Adipose tissue (tissue), 3 donors: ENCODE data around the gene MAOA. TPM values are rescaled to one million over a fixed set of nuclear protein-coding genes. Genes with fewer than 3 reads are reported as not detected.
"Not testable (repeated sequence)": the region's sequence is repeated elsewhere in the genome, so short reads cannot be mapped to it uniquely, and the experiment has no call there.

Experiments used
- H3K27ac ChIP-seq: one replicate; pipeline ENCODE4 v1.5.1; 2013; ENCODE audit warnings: low read depth, low read length
- WGBS, 3 donors: extraction: QIAGEN DNeasy Blood & Tissue Kit; methylation state at CpG; one replicate each; pipeline ENCODE4 v1.1.7; 2013; 5-methylcytosine and 5-hydroxymethylcytosine counted together
- polyA plus RNA-seq, 3 donors: library from polyadenylated mRNA; stranded (reverse); fragments of 200-250 nt; gene quantifications; one replicate each; pipeline ENCODE4 v1.2.3, GENCODE V29; 2013
- donor health status: healthy with polysubstance abuse.
- donor health status: Bipolar disorder and iron deficiency.
- donor health status: healthy.

Gene MAOA
- polyA plus RNA-seq = 100 to 1,000 TPM in 2 of 3 donors, 10 to 100 TPM in 1; 72.1 to 210 (median 121) TPM

DNA sequence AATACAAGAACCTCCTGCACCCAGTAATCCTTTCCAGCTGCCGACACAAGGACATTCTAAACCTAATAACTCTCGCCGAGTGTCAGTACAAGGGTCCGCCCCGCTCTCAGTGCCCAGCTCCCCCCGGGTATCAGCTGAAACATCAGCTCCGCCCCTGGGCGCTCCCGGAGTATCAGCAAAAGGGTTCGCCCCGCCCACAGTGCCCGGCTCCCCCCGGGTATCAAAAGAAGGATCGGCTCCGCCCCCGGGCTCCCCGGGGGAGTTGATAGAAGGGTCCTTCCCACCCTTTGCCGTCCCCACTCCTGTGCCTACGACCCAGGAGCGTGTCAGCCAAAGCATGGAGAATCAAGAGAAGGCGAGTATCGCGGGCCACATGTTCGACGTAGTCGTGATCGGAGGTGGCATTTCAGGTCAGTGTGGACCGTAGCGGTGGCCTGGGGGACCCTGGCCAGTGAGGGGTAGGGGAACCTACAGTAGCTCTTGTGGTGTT, at the start of gene MAOA:
MAOA (plus strand) TSS at position 295 of the 490 bp plus-strand sequence; CDS start at position 338, 43 bp downstream.
- 1 to 39% (median 2%) methylated on average over 23 to 29 of the region's 29 CpGs for WGBS, 3 donors
- peak within 1 kb of the TSS; percentile 66 for H3K27ac ChIP-seq

DNA sequence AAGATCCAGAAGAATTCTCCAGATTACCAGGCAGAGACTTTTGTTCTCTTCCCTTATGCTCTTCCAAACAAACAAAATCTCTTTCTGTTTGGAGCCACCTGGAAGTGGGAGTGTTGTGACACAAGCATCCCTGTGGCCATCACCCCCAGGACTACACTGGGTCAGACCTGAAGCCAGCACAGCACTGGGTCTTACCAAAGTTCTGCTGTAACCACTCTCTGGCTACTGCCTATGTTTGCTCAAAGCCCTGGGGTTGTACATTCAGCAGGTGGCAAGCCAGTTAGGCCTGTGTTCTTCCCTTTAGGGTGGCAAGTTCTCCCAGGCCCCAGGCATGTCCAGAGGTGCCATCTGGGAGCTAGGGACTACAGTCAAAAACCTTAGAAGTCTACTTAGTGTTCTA, 43.7 kb upstream of the MAOA start:
- H3K27ac ChIP-seq = no peak overlapping the region

DNA sequence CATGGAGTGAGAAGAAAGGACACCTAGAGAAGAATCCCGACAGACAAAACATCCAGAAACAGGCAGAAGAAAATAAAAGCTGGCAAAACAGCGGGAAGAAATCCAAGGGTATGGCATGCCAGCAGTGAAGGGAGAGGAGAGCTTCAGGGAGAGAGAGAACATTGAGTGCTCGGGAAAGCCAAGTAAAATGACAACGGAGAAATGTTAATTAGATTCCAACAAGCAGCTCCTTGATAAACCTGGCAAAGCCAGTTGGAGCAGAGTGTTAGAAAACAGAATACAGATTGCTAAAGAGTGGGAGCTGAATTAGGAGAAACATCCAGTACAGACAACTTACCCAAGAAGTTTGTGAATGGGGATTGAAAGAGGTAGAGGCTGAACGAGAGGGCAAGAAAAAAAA, 40.4 kb upstream of the MAOA start:
- WGBS, 3 donors = 67 to 72% (median 68%) methylated on average over 5 of the region's 5 CpGs
- no peak overlapping the region for H3K27ac ChIP-seq

DNA sequence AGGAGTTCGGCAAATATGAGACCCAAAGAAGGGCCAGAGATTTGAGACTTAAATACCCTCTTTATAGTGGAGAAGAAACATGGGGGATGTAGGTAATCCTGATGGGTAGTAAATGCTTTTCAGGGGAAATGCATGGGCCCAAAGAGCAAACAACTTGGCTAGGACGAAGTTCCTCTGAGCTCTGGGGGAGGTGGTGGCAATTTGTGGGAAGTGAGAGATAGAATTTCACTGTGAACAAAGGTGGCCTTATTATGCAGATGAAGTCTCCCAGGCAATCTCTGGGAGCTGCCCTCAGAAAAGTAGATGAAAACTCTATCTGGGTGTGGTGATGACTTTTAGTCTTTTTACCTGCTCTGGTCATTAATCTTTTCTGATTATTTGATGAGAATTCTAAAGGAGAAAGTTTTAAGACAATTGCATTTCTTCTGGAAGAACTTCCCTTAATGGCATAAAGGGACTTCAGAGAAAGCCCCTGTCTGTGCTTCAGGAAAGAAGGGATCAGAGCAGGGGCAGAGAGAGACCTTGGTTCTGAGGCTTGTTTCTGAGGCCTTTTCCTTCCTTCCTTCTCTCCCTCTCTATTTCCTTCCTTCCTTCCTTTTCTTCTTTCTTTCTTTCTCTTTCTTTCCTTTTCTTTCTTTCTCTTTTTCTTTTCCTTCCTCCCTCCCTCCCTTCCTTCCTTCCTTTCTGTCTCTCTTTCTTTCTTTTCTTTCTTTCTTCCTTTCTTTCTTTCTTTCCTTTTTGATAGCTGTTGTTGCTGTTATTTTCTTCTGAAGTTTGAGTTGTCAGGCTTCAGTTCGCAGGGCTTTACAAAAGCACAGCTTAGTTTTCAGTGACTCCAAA, 37.5 kb upstream of the MAOA start:
- no peak overlapping the region for H3K27ac ChIP-seq
- 65 to 85% (median 80%) methylated on average over 3 of the region's 3 CpGs for WGBS, 3 donors

DNA sequence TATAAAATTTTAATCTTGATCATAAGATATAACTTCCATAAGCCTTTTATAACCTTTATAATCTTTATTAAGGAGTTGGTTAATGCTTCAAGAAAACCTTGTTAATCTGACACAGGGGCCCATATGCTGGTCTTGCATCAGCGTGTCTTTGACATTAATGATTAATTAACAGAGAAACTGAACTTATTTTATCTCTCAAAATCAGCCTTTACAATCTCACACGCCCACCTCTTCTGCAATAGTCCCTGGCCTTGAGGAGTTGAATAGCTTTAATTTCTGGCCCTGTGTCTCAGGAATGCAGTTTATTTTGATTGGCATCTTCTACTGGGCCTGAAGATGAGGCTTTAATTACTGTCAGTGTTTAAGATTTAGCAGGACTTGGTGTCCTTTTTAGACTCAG, 36.2 kb upstream of the MAOA start:
- WGBS, 3 donors = 37 to 73% (median 71%) methylated on average over 2 of the region's 2 CpGs
- H3K27ac ChIP-seq = not testable (repeated sequence)

DNA sequence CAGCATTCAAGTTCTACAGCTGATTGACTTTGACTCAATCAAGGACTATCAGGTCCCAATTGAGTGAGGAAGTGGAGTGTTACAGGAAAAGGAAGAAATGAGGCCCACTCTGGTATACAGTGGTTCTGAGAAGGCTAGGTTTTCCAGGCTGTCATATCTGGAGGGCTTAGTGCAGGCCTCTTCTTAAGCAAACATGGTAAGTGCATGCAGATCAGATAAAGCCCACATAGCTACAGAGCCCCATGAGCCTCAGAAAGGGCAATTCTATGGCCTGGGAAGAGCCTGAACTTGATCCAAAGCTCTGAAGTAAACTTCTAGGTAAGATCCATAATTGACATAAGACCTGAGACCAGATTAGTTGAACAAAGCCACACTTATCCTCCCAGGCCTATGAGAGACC, 29.0 kb upstream of the MAOA start:
- no peak overlapping the region for H3K27ac ChIP-seq

DNA sequence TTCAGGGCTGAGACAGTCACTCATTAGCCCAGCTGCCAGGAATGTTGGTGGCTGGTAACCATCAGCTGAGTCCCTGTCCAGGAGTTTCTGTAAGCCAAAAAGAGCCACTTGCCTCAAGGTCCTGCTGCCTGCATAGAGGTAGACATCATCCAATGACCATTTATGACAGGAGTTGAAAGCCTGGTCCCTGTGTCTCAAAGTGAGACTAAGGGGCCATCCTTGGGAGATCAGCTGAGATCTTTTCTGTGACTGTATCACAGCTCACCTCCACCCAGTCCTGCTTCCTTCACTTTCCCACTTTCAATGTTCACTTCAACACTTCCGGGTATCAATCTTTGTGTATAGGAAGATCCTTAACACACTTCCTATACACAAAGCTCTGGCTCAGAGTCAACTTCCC, 28.4 kb upstream of the MAOA start:
- H3K27ac ChIP-seq = no peak overlapping the region
- 54 to 87% (median 80%) methylated on average over 1 of the region's 1 CpG for whole genome bisulfite sequencing, 3 donors

DNA sequence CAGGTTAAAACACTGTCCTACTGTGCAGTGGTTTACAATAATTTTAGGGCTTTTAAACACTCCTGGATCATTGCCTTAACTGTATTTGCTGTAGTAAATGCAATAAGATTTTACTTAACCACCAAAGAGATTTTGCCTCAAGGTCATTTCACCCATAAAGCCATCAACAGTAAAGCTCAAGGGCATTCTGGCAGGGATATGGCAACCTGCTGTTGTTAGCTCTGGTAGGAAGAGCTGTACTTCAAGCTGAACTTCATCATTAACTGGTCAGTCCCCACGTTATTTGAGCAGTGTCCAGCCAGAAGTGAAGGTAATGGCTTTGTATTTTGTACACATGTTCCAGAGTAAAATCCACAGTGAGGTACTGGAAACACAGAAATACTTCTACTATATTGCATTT, 26.9 kb upstream of the MAOA start:
- WGBS, 3 donors = 19 to 65% (median 30%) methylated on average over 1 of the region's 1 CpG
- no peak overlapping the region for H3K27ac ChIP-seq

DNA sequence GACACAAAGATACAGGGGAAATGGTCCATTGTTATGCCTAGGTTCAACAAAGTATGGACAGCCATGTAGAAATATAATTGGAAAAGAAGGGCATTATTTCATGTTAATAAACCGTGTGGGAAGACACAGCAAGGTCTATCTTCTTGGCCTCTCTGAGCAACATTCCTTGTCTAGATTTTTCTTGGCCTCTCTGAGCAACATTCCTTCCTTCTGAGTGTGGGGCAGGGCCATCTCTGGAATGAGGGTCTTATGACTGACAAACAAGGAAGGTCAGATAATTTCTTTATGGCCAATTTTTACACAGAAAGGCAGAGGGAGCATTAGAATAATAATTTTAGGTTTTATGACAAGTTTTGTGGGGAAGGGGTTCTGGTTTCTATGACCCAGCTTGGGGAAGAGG, 24.3 kb upstream of the MAOA start:
- no peak overlapping the region for H3K27ac ChIP-seq
- 67 to 87% (median 81%) methylated on average over 1 of the region's 1 CpG for WGBS, 3 donors

DNA sequence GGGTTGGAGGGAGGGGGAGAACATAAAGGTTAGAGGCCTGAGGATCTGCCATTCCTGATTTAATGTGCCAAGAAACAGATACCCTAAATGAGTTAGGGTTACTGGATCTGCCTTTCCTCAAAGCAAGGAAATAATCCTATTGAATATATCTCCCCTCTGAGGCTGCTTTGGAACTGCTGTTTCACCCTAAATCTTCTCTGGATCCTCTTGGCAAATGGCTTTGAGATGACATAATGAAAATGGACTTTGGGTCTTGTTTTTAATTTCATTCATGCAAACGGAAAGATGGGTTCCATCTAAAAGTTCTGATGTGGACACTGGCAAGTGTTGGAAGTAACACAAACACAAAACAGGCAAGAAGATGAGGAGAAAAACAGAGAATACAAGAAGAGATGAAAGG, 23.0 kb upstream of the MAOA start:
- no peak overlapping the region for H3K27ac ChIP-seq
- 43 to 71% (median 61%) methylated on average over 1 of the region's 1 CpG for WGBS, 3 donors

DNA sequence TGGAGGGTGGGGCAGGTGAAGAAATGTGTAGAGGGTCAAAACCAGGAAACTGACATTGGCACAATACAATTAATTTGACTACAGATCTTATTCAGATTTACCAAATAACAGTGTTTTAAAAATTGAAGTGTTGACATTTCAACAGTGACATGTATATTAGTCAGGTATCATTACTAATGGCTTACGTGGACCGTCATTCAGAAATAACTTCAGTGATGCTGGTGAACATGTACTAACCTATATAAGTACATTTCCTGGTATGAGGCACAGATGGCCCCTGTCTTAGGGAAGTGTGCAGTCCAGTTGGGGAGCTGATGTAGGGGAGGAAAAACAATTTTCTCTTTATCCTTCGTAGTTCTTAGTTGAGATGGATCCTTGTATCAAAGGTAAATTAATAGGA, 22.3 kb upstream of the MAOA start:
- WGBS, 3 donors = 51 to 98% (median 63%) methylated on average over 3 of the region's 3 CpGs
- H3K27ac ChIP-seq = no peak overlapping the region

DNA sequence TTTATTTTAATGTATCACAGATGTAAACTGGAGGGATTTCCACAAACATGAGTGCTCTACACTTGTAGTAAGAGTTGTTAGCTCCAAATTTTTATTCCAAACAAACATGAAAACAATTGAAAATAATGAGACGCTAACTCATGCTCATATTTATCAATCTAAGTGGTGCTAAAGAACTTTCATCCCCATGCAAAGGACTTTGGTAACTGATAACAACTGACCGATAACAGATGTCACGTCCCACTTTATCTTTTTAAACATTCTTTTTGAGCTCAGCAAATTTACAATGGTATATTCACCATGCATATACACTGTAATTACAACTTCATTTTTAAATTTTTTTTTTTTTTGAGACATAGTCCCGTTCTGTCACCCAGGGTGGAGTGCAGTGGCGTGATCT, 15.6 kb upstream of the MAOA start:
- no peak overlapping the region for H3K27ac ChIP-seq
- WGBS, 3 donors = 71 to 85% (median 75%) methylated on average over 5 of the region's 5 CpGs

DNA sequence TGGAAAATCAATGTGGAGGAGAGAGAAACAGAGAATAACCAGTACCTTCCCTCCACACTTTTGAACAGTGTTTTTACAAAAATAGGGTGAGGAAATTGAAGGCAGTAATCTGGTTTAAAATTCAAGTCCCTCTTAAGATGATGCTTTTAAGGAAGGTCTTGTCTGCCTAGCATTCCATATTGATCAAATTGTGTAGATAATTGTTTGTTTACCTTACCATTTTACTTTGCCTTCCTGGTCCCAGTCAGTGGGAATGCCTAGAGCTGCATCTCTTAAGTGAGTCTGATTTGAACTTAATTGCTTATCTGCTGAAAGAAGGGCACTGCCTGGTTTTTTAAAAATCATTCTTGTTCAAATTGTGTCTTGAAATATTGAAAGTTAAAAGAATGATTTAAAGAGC, 14.4 kb upstream of the MAOA start:
- no peak overlapping the region for H3K27ac ChIP-seq

DNA sequence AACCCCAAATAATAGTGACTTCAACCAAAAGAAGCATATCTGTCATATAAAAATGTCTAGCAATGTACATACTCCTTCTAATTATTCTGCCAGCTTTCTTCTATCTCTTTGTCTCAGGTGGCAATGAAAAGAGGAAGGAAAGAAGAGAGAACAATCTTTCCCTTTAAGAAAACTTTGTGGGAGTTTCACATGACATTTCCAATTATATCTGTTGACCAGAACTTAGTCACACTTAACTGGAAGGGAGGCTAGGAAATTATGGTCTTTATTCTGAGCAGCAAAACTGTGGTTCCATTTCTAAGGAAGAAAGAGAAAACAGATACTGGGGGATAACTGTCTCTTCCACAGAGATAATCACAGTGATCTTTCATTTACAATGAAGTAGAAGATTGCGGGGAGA, 12.9 kb upstream of the MAOA start:
- WGBS, 3 donors = 85 to 100% (median 98%) methylated on average over 1 of the region's 1 CpG
- H3K27ac ChIP-seq = no peak overlapping the region

DNA sequence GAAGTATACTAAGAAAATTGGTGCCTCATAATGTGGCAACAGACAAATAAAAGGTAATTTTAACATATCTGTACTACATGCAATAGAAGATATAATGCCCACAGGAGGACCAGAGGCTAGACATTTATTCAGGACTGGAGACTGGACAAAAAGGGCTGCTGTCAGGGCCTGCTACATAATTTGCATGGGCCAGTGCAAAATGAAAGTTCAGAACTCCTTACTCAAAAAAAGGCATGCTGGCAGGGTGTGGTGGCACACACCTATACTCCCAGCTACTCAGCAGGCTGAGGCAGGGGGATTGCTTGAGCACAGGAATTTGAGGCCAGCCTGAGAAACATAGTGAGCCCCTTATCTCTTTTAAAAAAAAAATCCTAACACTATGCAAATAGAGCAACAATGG, 12.4 kb upstream of the MAOA start:
- H3K27ac ChIP-seq = no peak overlapping the region

DNA sequence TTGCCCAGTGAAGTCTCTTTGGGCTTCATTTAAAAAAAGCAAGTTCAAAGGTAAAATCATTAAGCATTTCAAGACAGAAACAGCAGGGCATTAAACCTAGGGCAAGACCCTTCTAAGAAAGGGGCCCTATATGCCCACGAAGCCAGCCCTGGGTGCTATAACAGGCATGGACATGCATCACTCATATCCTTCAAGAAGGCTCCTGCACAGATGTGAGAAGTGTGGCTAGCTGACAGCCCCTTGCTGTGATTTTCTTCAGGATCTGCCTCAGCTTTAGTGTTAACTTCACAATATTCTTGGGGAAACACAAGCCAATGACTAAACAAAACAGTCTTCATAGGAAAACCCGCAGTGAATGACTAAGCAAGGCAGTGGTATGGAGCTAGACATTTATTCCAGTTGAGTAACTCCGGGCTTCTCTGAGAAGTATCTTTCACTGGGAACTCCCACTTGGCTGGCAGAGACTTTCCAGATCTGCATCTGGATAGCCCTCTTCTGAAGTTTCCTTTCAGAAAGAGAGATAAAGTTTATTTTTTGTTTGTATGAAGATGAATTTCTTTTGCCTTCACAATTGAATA, 11.9 kb upstream of the MAOA start:
- H3K27ac ChIP-seq = no peak overlapping the region
- WGBS, 3 donors = 45 to 69% (median 48%) methylated on average over 3 of the region's 3 CpGs

DNA sequence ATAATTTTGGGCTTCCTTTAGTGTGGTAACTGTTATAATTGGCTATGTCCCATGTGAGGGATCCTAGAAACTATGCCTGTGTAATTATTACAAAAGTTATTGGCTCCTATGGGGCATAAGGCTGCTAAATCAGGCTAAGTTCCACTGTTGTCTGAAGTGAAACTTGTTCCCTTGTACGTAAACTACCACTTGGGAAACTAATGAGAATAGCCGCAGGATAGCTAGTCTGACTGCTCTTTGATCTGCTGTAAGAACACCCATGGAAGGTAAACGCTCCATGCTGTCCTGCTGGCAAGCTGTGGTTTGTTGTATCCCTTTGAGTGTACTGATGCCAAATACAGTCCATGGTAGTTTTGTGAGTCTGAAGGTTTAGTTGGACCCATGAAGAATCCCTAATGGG, 9.3 kb upstream of the MAOA start:
- WGBS, 3 donors = 68 to 90% (median 86%) methylated on average over 3 of the region's 3 CpGs
- H3K27ac ChIP-seq = no peak overlapping the region

DNA sequence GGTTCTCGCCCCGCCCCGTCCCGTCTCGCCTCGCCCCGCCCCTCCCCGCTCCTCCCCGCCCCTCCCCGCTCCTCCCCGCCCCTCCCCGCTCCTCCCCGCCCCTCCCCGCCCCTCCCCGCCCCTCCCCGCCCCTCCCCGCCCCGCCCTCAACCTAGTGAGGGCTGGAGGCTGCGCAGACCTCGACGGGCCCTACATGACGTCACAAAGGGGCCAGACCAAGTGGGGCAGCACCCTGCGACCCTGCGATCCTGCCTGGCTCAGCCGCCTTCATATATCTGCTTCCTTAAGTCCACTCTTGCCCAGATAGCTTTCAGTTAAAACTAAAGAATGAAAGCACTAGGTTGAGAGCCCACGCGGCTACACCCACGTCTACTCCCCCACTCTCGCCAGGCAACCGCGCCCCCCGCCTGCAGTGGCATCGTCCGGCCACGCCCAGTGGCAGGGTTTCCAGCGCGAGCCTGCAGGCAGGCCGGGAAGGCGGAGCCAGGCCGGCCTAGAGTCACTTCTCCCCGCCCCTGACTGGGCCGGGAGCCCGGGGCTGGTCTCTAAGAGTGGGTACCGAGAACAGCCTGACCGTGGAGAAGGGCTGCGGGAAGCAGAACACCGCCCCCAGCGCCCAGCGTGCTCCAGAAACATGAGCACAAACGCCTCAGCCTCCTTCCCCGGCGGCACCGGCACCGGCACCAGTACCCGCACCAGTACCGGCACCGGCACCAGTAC, 1.5 kb upstream of the MAOA start:
- WGBS, 3 donors = 0 to 25% (median 1%) methylated on average over 25 to 51 of the region's 57 CpGs
- peak overlapping the region; percentile 66 for H3K27ac ChIP-seq

DNA sequence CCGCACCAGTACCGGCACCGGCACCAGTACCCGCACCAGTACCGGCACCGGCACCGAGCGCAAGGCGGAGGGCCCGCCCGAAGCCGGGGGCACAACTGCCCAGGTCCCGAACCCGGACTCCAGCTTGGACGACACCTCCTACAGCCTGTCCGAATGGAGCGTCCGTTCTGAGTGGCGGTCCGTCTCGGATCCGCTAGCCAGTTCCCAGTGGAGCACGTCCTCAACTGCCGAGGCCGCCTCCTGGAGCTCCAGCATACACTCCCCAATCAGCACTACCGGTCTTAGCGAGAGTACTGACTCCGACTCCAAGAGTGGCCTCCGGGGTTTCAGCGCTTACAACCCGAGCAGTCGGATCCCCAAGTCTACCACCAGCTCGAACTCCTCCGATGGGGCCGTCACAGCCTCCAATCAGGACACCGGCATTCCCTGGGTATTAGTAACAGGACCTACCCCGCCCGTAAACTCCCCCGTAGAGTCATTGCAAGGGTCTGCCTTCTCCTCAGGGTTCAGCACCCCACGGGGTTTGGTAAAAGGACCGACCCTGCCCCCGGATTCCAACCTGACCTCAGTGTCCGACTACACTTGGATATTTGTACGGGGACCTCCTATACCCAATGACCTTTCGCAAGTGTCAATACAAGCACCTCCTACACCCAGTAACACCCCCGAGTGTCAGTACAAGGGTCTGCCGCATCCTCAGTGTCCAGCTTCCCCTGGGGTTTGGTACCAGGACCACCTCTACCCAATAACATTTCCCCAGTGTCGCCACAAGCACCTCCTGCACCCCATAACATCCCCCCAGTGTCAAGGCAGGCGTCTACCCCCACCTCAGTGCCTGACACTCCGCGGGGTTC, 721 bp upstream of the MAOA start:
- WGBS, 3 donors = 0 to 37% (median 1%) methylated on average over 37 to 51 of the region's 51 CpGs
- H3K27ac ChIP-seq = peak overlapping the region; percentile 66
